CD14-positive monocyte (primary cell): Measurements from ENCODE around the gene OPRM1. TPM values are rescaled to one million over a fixed set of nuclear protein-coding genes. Genes with fewer than 3 reads are reported as not detected.

ENCODE experiments used
- DNase-seq, 3 donors: peaks; one replicate each; pipeline ENCODE4 v3.0.0-alpha.2; 2011 to 2022
- H2AFZ ChIP-seq: 2 replicates; pipeline ENCODE4 v1.6.0; 2012; ENCODE audit warnings: mild to moderate bottlenecking, low read depth, low read length, inconsistent platforms; ENCODE audit not compliant: insufficient read depth, poor library complexity, severe bottlenecking
- H3K27ac ChIP-seq, 2 donors: 1 replicate in 1 of 2; 2 replicates in 1 of 2; pipeline ENCODE4 v1.5.1; 2012 to 2013; ENCODE audit warnings: low read length in 2 of 2, control low read depth in 1 of 2, inconsistent platforms in 1 of 2, low read depth in 1 of 2, mild to moderate bottlenecking in 1 of 2
- H3K27me3 ChIP-seq, 2 donors: one replicate each; pipeline versions ENCODE4 v1.6.0 to v1.6.1; 2011 to 2013; ENCODE audit warnings: low read length in 2 of 2; ENCODE audit not compliant: control insufficient read depth in 2 of 2, insufficient read depth in 2 of 2
- H3K36me3 ChIP-seq, 2 donors: replicated peaks in 1 of 2; 1 replicate in 1 of 2; 2 replicates in 1 of 2; pipeline versions ENCODE4 v1.5.1 to v1.6.1; 2012 to 2013; ENCODE audit warnings: low read length in 2 of 2, control low read depth in 1 of 2, inconsistent platforms in 1 of 2, mild to moderate bottlenecking in 1 of 2; ENCODE audit not compliant: insufficient read depth in 2 of 2, control insufficient read depth in 1 of 2
- H3K4me1 ChIP-seq, 2 donors: 1 replicate in 1 of 2; 2 replicates in 1 of 2; pipeline versions ENCODE4 v1.5.1 to v1.6.1; 2012 to 2013; ENCODE audit warnings: low read length in 2 of 2, control low read depth in 1 of 2, inconsistent platforms in 1 of 2, mild to moderate bottlenecking in 1 of 2, moderate library complexity in 1 of 2; ENCODE audit not compliant: insufficient read depth in 2 of 2, control insufficient read depth in 1 of 2
- H3K4me2 ChIP-seq: replicated peaks from 2 replicates; pipeline ENCODE3; 2012; ENCODE audit warnings: low read length, moderate library complexity, mild to moderate bottlenecking; ENCODE audit not compliant: poor library complexity, severe bottlenecking; ENCODE audit errors: extremely low read depth
- H3K4me3 ChIP-seq, 3 experiments: fragments of 200-600 bp in 1 of 3; sonication (generic) in 1 of 3; replicated peaks in 1 of 3; 1 replicate in 2 of 3; 2 replicates in 1 of 3; pipeline ENCODE4 v1.5.1; 2011 to 2013; ENCODE audit warnings: low read length in 3 of 3, mild to moderate bottlenecking in 3 of 3, control low read depth in 2 of 3, low read depth in 2 of 3, inconsistent platforms in 1 of 3, moderate library complexity in 1 of 3
- H3K79me2 ChIP-seq: 2 replicates; pipeline ENCODE4 v1.6.0; 2012; ENCODE audit warnings: mild to moderate bottlenecking, control low read depth, inconsistent platforms, low read length, moderate library complexity; ENCODE audit not compliant: insufficient read depth
- H3K9ac ChIP-seq: 2 replicates; pipeline ENCODE4 v1.6.0; 2017; ENCODE audit warnings: low read length, mild to moderate bottlenecking; ENCODE audit not compliant: insufficient read depth, poor library complexity, severe bottlenecking
- H3K9me3 ChIP-seq, 2 donors: replicated peaks in 1 of 2; 1 replicate in 1 of 2; 2 replicates in 1 of 2; pipeline versions ENCODE4 v1.5.1 to v1.6.1; 2012 to 2013; ENCODE audit warnings: low read length in 2 of 2, control low read depth in 1 of 2; ENCODE audit not compliant: control insufficient read depth in 1 of 2, insufficient read depth in 1 of 2
- H4K20me1 ChIP-seq: 2 replicates; pipeline ENCODE4 v1.6.0; 2012; ENCODE audit warnings: mild to moderate bottlenecking, low read length, control low read depth, moderate library complexity; ENCODE audit not compliant: insufficient read depth
- H3K27ac Mint-ChIP-seq, 7 donors: one replicate each; pipeline ENCODE4 v1.8.0; 2020; ENCODE audit warnings: mild to moderate bottlenecking in 7 of 7, mixed read lengths in 7 of 7, moderate library complexity in 6 of 7, inconsistent platforms in 2 of 7
- H3K27me3 Mint-ChIP-seq, 3 donors: one replicate each; pipeline ENCODE4 v1.8.0; 2021 to 2022; ENCODE audit warnings: low read depth in 3 of 3, mild to moderate bottlenecking in 3 of 3, mixed read lengths in 3 of 3, moderate library complexity in 3 of 3, inconsistent platforms in 1 of 3
- H3K36me3 Mint-ChIP-seq, 2 donors: one replicate each; pipeline ENCODE4 v1.8.0; 2020; ENCODE audit warnings: mixed read lengths in 2 of 2, inconsistent platforms in 1 of 2, mild to moderate bottlenecking in 1 of 2
- H3K4me1 Mint-ChIP-seq: one replicate; pipeline ENCODE4 v1.8.0; 2020; ENCODE audit warnings: mild to moderate bottlenecking, mixed read lengths
- H3K4me3 Mint-ChIP-seq, 2 donors: one replicate each; pipeline ENCODE4 v1.8.0; 2020; ENCODE audit warnings: mild to moderate bottlenecking in 2 of 2, mixed read lengths in 2 of 2, moderate library complexity in 1 of 2
- H3K9me3 Mint-ChIP-seq, 7 donors: one replicate each; pipeline ENCODE4 v1.8.0; 2020 to 2022; ENCODE audit warnings: mixed read lengths in 7 of 7, mild to moderate bottlenecking in 6 of 7, moderate library complexity in 6 of 7, inconsistent platforms in 2 of 7
- WGBS: methylation state at CpG from one replicate; pipeline ENCODE4 v1.1.5; 2013; ENCODE audit warnings: missing lambda C conversion rate; ENCODE audit not compliant: insufficient coverage; 5-methylcytosine and 5-hydroxymethylcytosine counted together
- intact Hi-C, 2 donors: fragments of 100-400 bp; cut with micrococcal nuclease; formaldehyde crosslinking; loops; one replicate each; pipeline versions ENCODE4 v1.15.0 to v1.15.1; 2023
- polyA plus RNA-seq, 3 donors: library from polyadenylated mRNA; depleted of rRNA in 1 of 3; unstranded in 2 of 3; stranded (reverse) in 1 of 3; fragments of 300-500 nt in 2 of 3; fragments of >200 nt in 1 of 3; fragmentation: Illumina TruSeq in 2 of 3; gene quantifications; 1 replicate in 2 of 3; 2 replicates in 1 of 3; pipeline ENCODE4 v1.2.3, GENCODE V29; 2012 to 2021
- TF ChIP-seq, protein P1 (sequence below): fragments of 200-600 bp; IDR thresholded peaks from one replicate; pipeline ENCODE4 v1.8.0; 2022; ENCODE audit warnings: antibody characterized with exemption, mild to moderate bottlenecking

The OPRM1 gene
- polyA plus RNA-seq, 3 donors, result not detected

DNA sequence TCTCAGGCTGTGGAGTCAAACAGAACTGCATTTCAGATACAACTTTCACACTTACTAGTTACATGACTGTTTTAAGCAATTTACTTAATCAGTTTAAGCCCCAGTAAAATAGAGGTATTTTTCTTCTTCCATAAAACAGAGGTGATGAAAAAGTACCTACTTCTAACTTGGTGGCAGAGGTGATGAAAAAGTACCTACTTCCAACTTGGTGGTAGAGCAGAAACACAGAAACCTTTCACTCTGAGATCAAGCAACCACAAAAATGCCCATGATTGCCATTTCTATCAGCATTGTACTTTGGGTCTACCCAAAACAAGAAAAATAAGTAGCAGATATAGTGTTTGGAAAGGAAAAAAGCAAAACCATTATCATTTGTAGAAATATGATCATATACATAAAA is 148.7 kb downstream of the OPRM1 start:
- no peaks in the 10 kb centered on the region for H3K9me3 ChIP-seq
- Mint-ChIP-seq H3K27me3 (peaks cover 0 to 1% (median 0%) of the 10 kb centered on the region in 3 donors), H3K36me3 (peaks cover 68 to 73% of the 10 kb centered on the region in 2 donors), H3K27ac (no peak overlapping the region), H3K9me3 (peaks cover 0 to 2% (median 0%) of the 10 kb centered on the region in 7 donors), H3K4me3 (no peak overlapping the region), H3K4me1 (no peaks in the 10 kb centered on the region)
- H3K27me3 ChIP-seq, result no peaks in the 10 kb centered on the region
- no peak overlapping the region for H2AFZ ChIP-seq
- peaks cover 48 to 89% of the 10 kb centered on the region in 2 donors for H3K36me3 ChIP-seq
- no peak overlapping the region for H3K4me2 ChIP-seq
- intact Hi-C loops, result no loop called here
- H3K27ac ChIP-seq, result no peak overlapping the region
- H3K79me2 ChIP-seq, result peaks cover 26% of the 10 kb centered on the region
- no peak overlapping the region for H3K4me3 ChIP-seq
- no peak overlapping the region for H3K9ac ChIP-seq
- no peak for DNase-seq
- TF ChIP-seq, protein P1, sequence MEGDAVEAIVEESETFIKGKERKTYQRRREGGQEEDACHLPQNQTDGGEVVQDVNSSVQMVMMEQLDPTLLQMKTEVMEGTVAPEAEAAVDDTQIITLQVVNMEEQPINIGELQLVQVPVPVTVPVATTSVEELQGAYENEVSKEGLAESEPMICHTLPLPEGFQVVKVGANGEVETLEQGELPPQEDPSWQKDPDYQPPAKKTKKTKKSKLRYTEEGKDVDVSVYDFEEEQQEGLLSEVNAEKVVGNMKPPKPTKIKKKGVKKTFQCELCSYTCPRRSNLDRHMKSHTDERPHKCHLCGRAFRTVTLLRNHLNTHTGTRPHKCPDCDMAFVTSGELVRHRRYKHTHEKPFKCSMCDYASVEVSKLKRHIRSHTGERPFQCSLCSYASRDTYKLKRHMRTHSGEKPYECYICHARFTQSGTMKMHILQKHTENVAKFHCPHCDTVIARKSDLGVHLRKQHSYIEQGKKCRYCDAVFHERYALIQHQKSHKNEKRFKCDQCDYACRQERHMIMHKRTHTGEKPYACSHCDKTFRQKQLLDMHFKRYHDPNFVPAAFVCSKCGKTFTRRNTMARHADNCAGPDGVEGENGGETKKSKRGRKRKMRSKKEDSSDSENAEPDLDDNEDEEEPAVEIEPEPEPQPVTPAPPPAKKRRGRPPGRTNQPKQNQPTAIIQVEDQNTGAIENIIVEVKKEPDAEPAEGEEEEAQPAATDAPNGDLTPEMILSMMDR, result no peak
- H3K4me1 ChIP-seq, result no peaks in the 10 kb centered on the region
- H4K20me1 ChIP-seq, result peaks cover 65% of the 10 kb centered on the region

DNA sequence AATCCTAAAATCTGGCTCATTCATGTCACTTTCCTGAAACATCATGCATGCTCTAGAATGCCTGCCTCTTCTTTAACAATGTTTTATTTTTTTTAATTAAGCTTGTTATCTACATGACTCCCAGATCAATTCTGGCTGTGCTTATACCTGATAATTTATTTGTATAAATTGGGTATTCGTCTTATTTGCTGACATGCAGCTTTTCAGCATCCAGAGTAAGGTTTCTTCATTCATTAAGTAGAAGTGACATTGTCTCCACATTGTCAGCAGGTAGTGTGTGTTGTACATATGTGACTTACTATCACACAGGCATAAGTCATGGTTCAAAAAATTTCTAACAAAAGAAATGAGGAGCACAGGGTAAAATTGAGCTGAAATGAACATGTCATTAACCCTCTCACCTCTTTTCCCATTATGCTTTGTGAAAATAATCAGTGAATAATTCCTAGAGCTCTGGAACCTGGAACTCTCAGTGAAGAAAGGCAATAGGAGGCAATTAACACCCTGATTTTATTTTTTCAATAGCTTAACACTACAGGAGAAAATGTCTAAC is 157.4 kb downstream of the OPRM1 start:
- Mint-ChIP-seq H3K4me3 (no peak overlapping the region), H3K36me3 (peaks cover 79 to 89% of the 10 kb centered on the region in 2 donors), H3K9me3 (peaks cover 0 to 6% (median 2%) of the 10 kb centered on the region in 7 donors), H3K27ac (no peak overlapping the region), H3K27me3 (no peaks in the 10 kb centered on the region), H3K4me1 (peaks cover 3% of the 10 kb centered on the region)
- H3K27me3 ChIP-seq, result no peaks in the 10 kb centered on the region
- H3K4me1 ChIP-seq, result no peaks in the 10 kb centered on the region
- no peak overlapping the region for H3K4me3 ChIP-seq
- no peak overlapping the region for H3K9ac ChIP-seq
- intact Hi-C loops, result no loop called here
- TF ChIP-seq, protein P1, result no peak
- H3K4me2 ChIP-seq, result no peak overlapping the region
- H4K20me1 ChIP-seq, result peaks cover 50% of the 10 kb centered on the region
- H2AFZ ChIP-seq, result no peak overlapping the region
- WGBS, result no CpG with 5 or more reads among the region's 1 CpG
- H3K36me3 ChIP-seq, result peaks cover 53 to 87% of the 10 kb centered on the region in 2 donors
- H3K27ac ChIP-seq, result no peak overlapping the region
- no peaks in the 10 kb centered on the region for H3K9me3 ChIP-seq
- DNase-seq, result no peak
- peaks cover 27% of the 10 kb centered on the region for H3K79me2 ChIP-seq
